ENCODE measurements around the gene TFB1M.
"Not testable (repeated sequence)": the region's sequence is repeated elsewhere in the genome, so short reads cannot be mapped to it uniquely, and the experiment has no call there.

Gene TFB1M

GRCh38 chr6:155240905-155241600 is 73.2 kb downstream of the TFB1M start:
- no peak for DNase-seq (ENCODE audit: low read depth, low spot score)

DNA sequence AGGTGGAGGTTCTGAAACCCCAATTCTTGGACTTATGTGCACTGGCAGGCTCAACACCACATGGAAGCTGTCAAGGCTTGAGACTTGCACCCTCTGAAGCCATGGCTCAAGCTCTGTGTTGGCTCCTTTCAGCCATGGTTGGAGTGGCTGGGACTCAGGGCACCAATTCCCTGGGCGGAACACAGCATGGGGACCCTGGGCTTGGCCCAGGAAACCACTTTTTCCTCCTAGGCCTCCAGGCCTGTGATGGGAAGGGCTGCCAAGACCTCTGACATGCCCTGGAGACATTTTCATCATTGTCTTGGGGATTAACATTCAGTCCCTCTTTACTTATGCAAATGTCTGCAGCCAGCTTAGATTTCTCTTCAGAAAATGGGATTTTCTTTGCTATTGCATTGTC is 76.7 kb downstream of the TFB1M start:
- no peak for DNase-seq (ENCODE audit: low read depth, low spot score)

DNA sequence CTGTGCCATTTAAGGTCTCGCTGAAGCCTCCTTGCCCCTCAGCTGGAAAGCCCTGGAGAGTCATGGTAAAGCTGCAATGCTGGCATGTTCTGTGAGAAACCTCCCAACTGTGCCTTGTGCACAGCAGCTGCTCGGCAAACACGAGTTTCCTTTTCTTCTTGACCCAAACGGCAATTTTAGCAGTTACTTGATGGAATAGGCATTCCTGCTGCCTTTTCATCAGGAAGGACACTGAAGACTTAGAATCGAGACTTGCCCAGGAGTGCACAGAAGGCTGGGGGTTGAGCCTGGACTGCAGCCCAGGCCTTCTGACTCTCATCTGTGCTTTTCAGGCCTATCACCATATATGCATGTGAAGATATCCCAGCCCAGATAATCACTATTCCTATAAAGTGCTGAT is 79.2 kb downstream of the TFB1M start:
- no peak for DNase-seq (ENCODE audit: low read depth, low spot score)

DNA sequence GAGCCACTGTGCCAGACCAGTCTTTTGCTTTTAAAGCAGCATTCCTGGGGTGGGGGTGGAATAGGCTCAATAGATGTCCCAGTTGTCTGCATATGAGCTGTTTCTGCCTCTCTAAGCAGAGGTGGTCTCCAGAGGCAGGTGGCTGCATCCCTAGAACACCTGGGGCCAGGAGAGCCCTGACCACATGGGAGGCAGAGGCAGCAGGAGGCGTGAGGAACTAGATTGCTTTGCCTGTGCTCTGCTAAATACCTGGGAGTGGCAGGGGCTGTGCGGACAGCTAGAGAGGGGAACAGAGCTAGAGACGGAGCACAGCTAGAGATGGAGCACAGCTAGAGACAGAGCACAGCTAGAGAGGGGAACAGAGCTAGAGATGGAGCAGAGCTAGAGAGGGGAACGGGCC is 79.6 kb downstream of the TFB1M start:
- DNase-seq (ENCODE audit: low read depth, low spot score), result no peak

DNA sequence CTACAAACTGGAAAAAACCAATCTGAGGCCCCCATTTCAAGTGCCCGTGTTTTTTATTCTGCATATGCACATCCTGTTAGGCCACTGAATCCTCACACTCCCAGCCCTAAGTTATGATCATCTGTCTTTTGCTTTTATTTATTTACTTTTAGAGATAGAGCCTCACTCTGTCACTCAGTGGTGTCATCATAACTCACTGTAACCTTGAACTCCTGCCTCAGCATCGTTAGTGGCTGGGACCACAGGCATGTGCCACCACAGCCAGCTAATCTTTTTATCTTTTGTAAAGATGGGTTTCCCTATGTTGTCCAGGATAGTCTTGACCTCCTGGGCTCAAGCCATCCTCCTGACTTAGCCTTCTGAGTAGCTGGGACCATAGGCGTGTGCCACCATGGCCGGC is 80.1 kb downstream of the TFB1M start:
- no peak for DNase-seq (ENCODE audit: low read depth, low spot score)

DNA sequence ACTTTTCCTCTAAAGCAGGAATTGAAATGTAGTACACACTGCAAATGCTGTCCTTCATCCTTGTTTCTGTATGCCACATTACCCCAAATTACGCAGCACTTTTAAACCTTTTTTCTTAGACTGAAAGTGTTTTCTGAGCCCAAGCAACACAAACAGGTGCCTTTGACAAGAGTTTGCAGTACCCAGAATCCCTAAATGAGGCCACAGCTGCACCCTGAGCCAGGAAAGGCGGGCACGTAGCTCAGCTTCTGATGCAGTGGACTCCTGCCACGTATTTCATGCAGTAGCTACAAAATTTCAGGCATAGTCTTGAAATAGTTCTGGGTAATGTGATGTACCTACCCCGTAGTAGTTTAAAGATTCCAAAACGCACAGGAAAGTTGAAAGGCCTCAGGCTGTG is 81.4 kb downstream of the TFB1M start:
- DNase-seq (ENCODE audit: low read depth, low spot score), result no peak

- not testable (repeated sequence) for DNase-seq (ENCODE audit: low read depth, low spot score)
Observed at GRCh38 chr6:155230975-155231374, 83.3 kb downstream of the TFB1M start.

- DNase-seq (ENCODE audit: low read depth, low spot score), result no peak
Observed at GRCh38 chr6:155228546-155229166, 85.6 kb downstream of the TFB1M start.

- DNase-seq (ENCODE audit: low read depth, low spot score), result no peak
Observed at GRCh38 chr6:155227046-155227445, 87.2 kb downstream of the TFB1M start.

DNA sequence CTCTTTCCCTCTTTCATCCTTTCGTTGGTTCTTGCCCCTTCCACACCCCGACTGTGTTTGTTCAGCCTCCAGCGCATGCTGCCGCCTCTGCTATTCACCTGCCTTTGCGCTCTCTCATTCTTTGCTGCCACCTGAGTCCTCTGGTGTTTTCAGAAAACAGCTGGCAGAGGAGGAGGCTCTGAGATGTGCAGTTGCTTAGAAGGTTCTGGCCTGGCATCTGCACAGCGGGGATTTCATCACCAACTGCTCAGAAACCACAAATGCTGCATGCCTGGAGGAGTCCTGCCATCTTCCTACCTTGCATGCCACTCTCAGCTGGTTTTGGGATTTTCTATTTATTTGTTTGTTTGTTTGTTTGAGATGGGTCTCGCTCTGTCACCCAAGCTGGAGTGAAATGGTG is 89.7 kb downstream of the TFB1M start:
- no peak for DNase-seq (ENCODE audit: low read depth, low spot score)

DNA sequence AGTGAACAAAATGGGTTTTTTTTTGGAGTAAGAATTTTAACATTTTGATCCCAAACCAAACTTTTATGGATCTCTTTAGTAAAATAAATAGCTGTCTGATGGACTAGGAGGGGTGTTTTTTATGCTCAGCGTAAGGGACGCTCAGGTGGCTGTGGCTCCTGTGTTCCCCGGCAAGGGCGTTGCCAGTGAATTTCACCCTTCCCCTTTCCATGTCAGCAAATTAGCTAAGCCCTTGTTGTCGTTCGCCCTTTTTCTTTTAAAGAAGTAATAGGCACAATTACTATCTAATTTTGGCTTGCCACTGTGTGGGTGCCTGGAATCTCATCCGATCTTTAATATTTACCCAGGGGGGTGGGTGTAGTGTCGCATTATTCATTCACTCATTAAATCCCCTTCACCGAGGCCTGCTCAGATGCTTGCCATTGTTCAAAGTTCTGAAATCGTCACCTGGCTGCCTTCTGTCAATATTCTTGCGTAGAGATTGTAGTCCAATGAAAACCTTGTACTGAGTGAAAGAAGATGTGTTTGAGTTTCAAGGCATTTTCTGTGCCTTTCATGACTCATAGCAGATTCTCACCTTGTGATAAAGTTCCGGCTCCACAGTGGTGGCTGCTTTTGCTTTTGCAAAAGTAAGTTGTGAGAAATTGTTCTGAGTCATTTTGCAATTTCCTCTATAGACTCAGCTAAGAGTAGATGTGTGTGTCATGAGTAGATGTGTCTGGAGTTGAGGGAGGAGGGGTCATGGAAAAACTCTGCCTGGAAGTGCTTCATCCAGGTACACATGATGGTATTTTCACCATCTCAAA is 90.4 kb downstream of the TFB1M start:
- DNase-seq (ENCODE audit: low read depth, low spot score), result no peak

DNA sequence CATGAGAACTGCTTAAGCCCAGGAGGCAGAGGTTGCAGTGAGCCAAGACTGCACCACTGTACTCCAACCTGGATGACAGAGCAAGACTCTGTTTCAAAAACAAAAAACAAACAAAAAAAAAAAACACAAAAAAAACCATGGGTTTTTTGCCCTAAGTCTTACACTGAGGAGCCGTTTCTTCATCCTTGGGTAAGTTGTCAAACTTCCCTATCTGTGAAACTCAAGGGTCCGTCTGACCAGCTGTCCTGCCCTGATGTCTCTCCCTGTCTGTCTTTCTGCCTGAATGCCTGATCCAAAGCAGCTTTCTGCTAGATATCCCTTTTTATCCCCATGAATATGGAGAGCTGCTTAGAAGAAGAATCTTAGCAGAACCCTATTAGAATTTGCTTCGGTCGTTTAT is 91.8 kb downstream of the TFB1M start:
- no peak for DNase-seq (ENCODE audit: low read depth, low spot score)

DNA sequence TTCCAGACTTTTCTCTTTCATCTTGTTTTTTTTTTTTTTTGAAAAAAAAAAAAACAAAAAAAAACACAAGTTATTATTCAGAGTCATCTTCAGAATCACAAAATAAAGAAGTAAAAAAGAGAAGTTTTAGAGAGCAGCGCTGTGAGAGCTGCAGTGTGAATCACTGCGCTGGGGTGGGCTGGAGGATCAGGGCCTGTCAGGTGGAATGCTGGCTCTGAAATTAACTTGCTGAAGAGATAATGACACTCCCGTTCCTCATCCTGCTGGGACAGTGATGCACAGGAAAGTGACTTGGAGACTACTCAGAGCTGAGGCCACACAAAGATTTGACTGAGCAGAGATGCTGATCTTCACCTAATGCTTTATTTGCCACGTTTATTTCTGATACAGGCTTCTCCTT is 93.2 kb downstream of the TFB1M start:
- DNase-seq (ENCODE audit: low read depth, low spot score), result no peak

GRCh38 chr6:155219858-155220301 is 94.4 kb downstream of the TFB1M start:
- DNase-seq (ENCODE audit: low read depth, low spot score), result no peak

DNA sequence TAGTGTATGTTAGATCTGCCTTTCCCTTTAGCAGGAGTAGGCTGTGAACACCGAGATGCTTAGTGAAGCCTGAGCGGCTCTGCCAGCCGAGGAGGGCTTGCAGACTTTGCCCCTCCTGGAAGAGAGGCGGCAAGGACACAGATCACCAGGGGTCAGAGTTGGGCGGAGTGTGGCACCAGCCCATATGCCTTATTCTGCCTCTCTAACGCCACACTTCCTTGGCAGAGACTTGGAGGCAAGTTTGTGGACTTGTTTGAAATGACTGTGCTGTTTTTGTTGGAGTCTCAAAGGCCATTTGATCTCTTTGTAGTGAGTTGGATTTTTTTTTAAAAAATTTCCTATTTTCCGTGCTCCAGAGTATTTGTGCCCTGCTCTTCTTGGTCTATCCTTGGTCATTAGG is 95.0 kb downstream of the TFB1M start:
- DNase-seq (ENCODE audit: low read depth, low spot score), result no peak

DNA sequence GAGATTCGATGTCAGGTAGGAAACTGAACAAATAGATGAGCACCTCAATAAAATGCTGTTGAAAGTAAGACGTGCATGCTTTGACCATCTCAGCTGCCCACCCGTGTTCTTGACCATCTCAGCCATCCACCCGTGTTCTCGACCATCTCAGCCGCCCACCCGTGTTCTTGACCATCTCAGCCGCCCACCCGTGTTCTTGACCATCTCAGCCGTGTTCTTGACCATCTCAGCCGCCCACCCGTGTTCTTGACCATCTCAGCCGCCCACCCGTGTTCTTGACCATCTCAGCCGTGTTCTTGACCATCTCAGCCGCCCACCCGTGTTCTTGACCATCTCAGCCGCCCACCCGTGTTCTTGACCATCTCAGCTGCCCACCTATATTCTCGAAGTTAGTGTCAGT is 95.6 kb downstream of the TFB1M start:
- not testable (repeated sequence) for DNase-seq (ENCODE audit: low read depth, low spot score)

DNA sequence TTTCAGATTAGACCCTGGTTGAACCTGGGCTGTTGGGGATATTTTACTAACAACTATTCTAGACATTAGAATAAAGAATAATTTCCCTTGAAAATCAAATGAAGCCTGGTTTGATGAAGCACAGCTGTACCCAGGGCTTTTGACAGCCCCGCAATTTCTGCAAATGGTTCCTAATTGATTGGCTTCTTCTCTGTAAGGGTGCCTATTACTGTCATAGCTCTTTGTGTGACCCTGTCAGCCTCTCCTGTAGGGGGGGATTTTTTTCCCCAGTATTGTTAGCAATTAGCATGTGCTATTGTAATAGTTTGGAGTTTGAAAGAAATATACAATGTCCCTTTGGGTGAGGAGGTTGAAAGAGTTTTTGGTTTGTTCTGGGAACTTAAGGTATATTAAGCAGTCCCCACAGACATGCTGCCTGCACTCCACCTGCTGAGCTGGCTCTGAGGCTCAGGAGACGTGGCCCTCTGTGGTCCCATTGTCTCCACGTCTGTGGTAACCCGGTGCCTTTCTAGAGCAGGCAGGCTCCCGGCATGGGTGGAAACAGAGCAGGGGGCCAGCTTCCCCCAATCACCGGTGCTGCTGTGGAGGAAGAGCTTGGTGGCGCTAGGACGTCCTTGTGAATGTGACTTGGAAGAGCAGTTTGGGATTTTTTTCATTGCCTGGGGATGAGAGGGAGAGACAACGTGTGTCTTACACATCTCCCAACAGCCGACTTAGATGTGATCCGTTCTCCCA is 97.8 kb downstream of the TFB1M start:
- DNase-seq (ENCODE audit: low read depth, low spot score), result no peak

DNA sequence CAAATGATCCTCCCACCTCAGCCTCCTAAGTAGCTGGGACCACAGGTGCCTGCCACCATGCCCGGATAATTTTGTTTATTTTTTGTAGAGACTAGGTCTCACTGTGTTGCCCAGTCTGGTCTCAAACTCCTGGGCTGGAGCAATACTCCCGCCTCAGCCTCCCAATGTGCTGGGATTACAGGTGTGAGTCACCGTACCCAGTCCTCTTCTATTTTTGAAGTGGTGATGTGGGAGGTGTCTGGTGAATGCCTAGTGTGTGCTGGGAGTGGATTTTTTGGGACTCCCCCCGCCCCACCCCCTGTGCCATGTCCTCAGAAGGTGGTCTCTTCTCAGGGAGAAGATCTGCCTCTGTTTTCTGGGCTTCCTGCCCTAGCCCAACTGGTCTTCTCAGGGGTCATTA is 98.4 kb downstream of the TFB1M start:
- no peak for DNase-seq (ENCODE audit: low read depth, low spot score)

GRCh38 chr6:155213611-155214372 is 100.5 kb downstream of the TFB1M start:
- DNase-seq (ENCODE audit: low read depth, low spot score), result no peak

DNA sequence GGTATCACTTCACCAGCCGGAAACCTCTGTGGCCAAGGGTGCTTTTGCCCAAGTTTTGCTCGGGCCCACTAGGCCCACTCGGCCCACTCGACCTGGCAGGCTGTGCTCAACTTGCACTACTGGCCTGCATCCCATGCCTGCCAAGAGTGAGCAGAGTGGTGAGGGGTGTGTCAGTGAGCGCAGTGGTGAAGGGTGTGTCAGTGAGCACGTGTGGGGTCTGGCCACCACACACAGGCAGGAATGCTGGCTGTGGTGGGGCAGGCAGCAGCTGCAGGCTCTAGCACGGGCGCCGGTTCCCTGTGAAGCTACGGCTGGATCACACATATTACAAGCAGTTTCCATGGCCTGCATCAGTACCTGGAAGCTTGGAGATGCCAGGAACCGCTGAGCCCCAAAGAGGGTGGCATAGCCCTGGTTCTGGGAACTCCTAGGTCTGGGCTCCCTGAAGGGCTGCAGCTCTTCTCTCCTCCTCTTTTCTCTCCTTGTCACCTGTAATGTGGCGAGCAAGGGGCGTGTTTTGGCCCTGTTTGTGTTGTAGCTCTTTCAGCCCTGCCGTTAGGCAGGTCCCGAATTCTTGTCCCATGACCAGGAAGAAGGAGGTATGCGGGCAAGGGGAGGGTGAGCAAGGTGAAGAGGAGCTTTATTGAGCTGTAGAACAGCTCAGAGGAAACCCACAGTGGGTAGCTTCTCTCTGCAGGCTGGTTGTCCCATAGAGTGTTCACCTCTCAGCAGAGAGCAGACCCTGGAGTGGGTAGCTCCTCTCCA is 101.5 kb downstream of the TFB1M start:
- DNase-seq (ENCODE audit: low read depth, low spot score), result no peak

DNA sequence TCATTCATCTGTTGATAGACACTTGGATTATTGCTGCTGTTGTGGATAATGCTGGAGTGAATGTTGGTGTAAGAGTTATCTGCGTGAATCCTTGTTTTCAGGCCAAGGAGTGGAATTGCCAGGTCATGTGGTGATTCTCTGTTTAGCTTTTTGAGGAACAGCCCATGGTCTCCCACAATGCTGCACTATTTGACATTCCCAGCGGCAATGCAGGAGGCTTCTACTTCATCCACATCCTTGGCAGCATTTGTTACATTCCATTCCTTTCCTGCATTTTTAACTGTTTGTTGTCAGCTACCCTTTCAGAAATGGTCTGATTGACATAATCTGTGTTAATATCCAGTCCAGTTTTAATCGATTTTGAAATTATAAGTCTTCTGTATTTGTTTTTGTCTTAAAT is 102.2 kb downstream of the TFB1M start:
- no peak for DNase-seq (ENCODE audit: low read depth, low spot score)

All from smooth muscle cell of the brain vasculature (primary cell).